Measurements from ENCODE around the gene MARK3. TPM values are rescaled to one million over a fixed set of nuclear protein-coding genes. Genes with fewer than 3 reads are reported as not detected.

The MARK3 gene
- total and polyA plus RNA-seq, 2 of the 13 experiments (the other 11 are each of a cell fraction or from before 2014, with no cell fraction given): 47.7 to 56.6 TPM

- 0 out of 2 replicates have a peak, but pooled peaks have one; percentile 60 for TF ChIP-seq ZNF414 (CRISPR knock-in tag; IDR thresholded peaks at IDR 0.05)
- TF ChIP-seq ZSCAN30 (CRISPR knock-in tag; IDR thresholded peaks at IDR 0.05): no peak
- no peak for TF ChIP-seq CREBL2 (CRISPR knock-in tag; IDR thresholded peaks at IDR 0.05; ENCODE audit: borderline replicate concordance)
- no peak for TF ChIP-seq NPAS2 (CRISPR knock-in tag; IDR thresholded peaks at IDR 0.05; ENCODE audit: borderline replicate concordance)
- peak; percentile 25; the same call in 1 of the 2 replicates for TF ChIP-seq ZNF772 (CRISPR knock-in tag; IDR thresholded peaks at IDR 0.05)
- no peak for TF ChIP-seq ZNF878 (CRISPR knock-in tag; IDR thresholded peaks at IDR 0.05)
- TF ChIP-seq TSC22D2 (CRISPR knock-in tag; IDR thresholded peaks at IDR 0.05; ENCODE audit: borderline replicate concordance): no peak
- no peak for TF ChIP-seq BRD4 (CRISPR knock-in tag; IDR thresholded peaks at IDR 0.05)
- TF ChIP-seq PHF21A (CRISPR knock-in tag; IDR thresholded peaks at IDR 0.05): no peak
- no peak for TF ChIP-seq TP53 (CRISPR knock-in tag; conservative IDR thresholded peaks at IDR 0.05)
- TF ChIP-seq FLYWCH1 (CRISPR knock-in tag; IDR thresholded peaks at IDR 0.05): 0 out of 2 replicates have a peak, but pooled peaks have one; percentile 47
- no peak for TF ChIP-seq RFX1 (IDR thresholded peaks at IDR 0.05)
- TF ChIP-seq KLF15 (CRISPR knock-in tag; IDR thresholded peaks at IDR 0.05; ENCODE audit: borderline replicate concordance): no peak
- TF ChIP-seq KAT7 (CRISPR knock-in tag; IDR thresholded peaks at IDR 0.05; ENCODE audit: borderline replicate concordance): no peak
- no peak for TF ChIP-seq MTF1 (CRISPR knock-in tag; IDR thresholded peaks at IDR 0.05)
- no peak for TF ChIP-seq TEAD3 (CRISPR knock-in tag; optimal IDR thresholded peaks at IDR 0.05; ENCODE audit: borderline replicate concordance)
- TF ChIP-seq ZNF564 (CRISPR knock-in tag; IDR thresholded peaks at IDR 0.05): no peak
- TF ChIP-seq POLR2AphosphoS5 (IDR thresholded peaks at IDR 0.05; ENCODE audit: low read depth, low read length): peak; percentile 13; the same call in 1 of the 2 replicates
- TF ChIP-seq NAIF1 (CRISPR knock-in tag; IDR thresholded peaks at IDR 0.05; ENCODE audit: borderline replicate concordance): no peak
- TF ChIP-seq FIP1L1 (IDR thresholded peaks at IDR 0.05; ENCODE audit: borderline replicate concordance, insufficient read depth, low read depth, low read length): no peak
- TF ChIP-seq ZGPAT (CRISPR knock-in tag; IDR thresholded peaks at IDR 0.05): no peak; the same call in 1 of the 2 replicates
- TF ChIP-seq HOXA5 (CRISPR knock-in tag; IDR thresholded peaks at IDR 0.05): no peak
- no peak for TF ChIP-seq ZNF484 (CRISPR knock-in tag; IDR thresholded peaks at IDR 0.05; ENCODE audit: borderline replicate concordance, low read depth)
- TF ChIP-seq KLF11 (CRISPR knock-in tag; IDR thresholded peaks at IDR 0.05): no peak
- no peak for TF ChIP-seq IRF1 (CRISPR knock-in tag; IDR thresholded peaks at IDR 0.05; ENCODE audit: low read depth)
- TF ChIP-seq THAP7 (CRISPR knock-in tag; IDR thresholded peaks at IDR 0.05): peak; percentile 67; the same call in 1 of the 2 replicates
- no peak for TF ChIP-seq ZBTB37 (CRISPR knock-in tag; IDR thresholded peaks at IDR 0.05)
These were observed 133.3 kb downstream of the MARK3 start (continued) for GRCh38 chr14:103518422-103519042.
